ENCODE results near the gene PPDPF. TPM values are rescaled to one million over a fixed set of nuclear protein-coding genes. Genes with fewer than 3 reads are reported as not detected.
A peak's percentile ranks its signal among the peaks of the same experiment; 100 is the strongest.

Gene PPDPF
- total RNA-seq, 1 donor from 2014 or later = 251 TPM

DNA sequence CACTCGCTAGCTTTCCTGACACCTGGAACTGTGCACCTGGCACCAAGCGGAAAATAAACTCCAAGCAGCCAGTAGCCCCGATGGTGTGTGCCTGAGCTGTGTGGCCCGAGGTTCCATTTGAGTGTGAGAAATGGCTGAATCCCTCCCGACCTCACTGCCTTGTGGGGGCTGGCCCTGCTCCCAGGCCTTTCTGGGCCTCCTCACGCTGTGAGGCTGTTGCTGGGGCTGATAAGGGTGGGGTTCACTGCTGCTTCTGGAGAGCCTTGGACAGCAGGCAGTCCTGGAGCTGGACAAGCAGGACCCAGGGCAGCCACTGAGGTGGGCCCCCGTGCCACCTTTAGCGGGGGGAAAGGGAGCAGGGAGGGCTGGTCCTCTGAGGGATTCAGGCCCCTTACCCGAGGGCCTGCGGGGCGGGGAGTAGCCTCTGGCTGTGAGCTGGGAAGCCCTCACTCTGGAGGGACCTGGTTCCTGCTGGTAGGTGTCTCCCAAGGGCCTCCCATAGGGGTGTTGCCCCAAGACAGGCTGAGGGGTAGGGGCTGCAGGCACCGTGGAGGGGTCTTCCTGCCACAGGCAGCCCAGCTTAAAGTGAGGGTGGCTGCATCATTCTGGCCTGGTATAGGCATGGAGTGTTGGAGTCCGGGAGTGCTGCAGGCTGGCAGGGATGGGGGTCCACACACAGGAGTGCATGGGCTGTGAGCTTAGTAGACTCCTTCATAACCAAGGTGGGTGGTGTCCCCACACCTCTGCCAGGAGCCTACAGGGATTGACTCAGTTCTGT is 1.7 kb downstream of the PPDPF start:
- Histone ChIP-seq H3K4me3 (ENCODE audit: insufficient read depth, low read depth, low read length) (peak overlapping the region; percentile 92), H3K9ac (ENCODE audit: low read length) (peak overlapping the region; percentile 30), H3K4me1 (ENCODE audit: insufficient read depth, low read length) (peaks cover 14% of the 10 kb centered on the region), H3K4me2 (ENCODE audit: low read length) (peak overlapping the region; percentile 100), H3K27me3 (ENCODE audit: insufficient read depth, low read length) (no peaks in the 10 kb centered on the region), H3K9me3 (ENCODE audit: insufficient read depth, low read depth, low read length) (no peaks in the 10 kb centered on the region), H3K36me3 (ENCODE audit: insufficient read depth, low read length) (no peaks in the 10 kb centered on the region), H3K27ac (ENCODE audit: low read depth, low read length) (no peak overlapping the region), H3K79me2 (ENCODE audit: insufficient read depth, low read length) (peaks cover 28% of the 10 kb centered on the region), H4K20me1 (ENCODE audit: insufficient read depth, low read length) (peaks cover 50% of the 10 kb centered on the region), H2AFZ (ENCODE audit: low read depth, low read length) (no peak overlapping the region)
- no peak for FAIRE-seq
- H3K27me3 Mint-ChIP-seq (ENCODE audit: low read depth, unreplicated experiment) = no peaks in the 10 kb centered on the region
- no peaks in the 10 kb centered on the region for H3K9me3 Mint-ChIP-seq (ENCODE audit: unreplicated experiment)
- peaks cover 16% of the 10 kb centered on the region for H3K36me3 Mint-ChIP-seq (ENCODE audit: low read depth, unreplicated experiment)
- H3K4me1 Mint-ChIP-seq (ENCODE audit: low read depth, unreplicated experiment) = peaks cover 2% of the 10 kb centered on the region
- peak overlapping the region; percentile 79 for H3K4me3 Mint-ChIP-seq (ENCODE audit: unreplicated experiment)
- TF ChIP-seq CTCF (IDR thresholded peaks at IDR 0.05; ENCODE audit: insufficient read depth, low read depth, low read length) = no peak
- TF ChIP-seq EZH2 (IDR thresholded peaks at IDR 0.05; ENCODE audit: insufficient read depth, low read length) = no peak
- no peak for DNase-seq (ENCODE audit: low read depth)
- peak overlapping the region; percentile 75 for H3K27ac Mint-ChIP-seq (ENCODE audit: unreplicated experiment)

DNA sequence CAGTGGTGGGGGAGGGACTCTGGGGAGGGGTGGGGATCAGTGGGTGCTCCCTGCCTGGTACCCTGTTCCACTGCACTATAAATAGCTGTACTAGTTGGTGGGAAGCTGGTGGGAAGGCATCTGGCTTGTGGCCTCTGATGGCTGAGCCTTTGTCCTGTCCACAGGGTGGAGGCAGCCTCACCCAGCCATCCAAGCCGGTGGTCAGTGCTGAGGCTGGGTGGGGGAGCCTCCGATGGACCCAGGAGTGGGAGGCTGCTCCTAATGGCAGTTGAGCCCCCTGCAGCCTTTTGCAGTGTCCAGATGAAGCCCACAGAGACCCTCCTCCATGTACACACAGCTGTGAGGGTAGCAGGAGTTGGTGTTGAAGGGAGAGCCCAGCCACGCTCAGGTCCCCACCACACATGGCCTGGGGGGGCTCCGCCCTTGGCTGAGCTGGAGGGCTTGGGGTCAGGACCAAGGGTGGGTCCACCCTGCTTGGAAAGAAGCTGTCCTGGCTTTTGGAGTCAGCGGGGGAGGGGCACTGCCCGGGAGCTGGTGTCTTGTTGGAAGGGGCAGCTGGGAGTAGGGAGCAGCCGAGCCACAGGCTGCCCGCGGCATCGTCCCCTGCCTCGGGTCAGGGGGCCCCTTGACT is 2.5 kb downstream of the PPDPF start:
- H3K36me3 ChIP-seq (ENCODE audit: insufficient read depth, low read length) = no peaks in the 10 kb centered on the region
- Mint-ChIP-seq H3K4me1 (ENCODE audit: low read depth, unreplicated experiment) (peaks cover 2% of the 10 kb centered on the region), H3K9me3 (ENCODE audit: unreplicated experiment) (no peaks in the 10 kb centered on the region), H3K27me3 (ENCODE audit: low read depth, unreplicated experiment) (no peaks in the 10 kb centered on the region), H3K36me3 (ENCODE audit: low read depth, unreplicated experiment) (peaks cover 14% of the 10 kb centered on the region), H3K4me3 (ENCODE audit: unreplicated experiment) (no peak overlapping the region), H3K27ac (ENCODE audit: unreplicated experiment) (no peak overlapping the region)
- TF ChIP-seq CTCF (IDR thresholded peaks at IDR 0.05; ENCODE audit: insufficient read depth, low read depth, low read length) (no peak), EZH2 (IDR thresholded peaks at IDR 0.05; ENCODE audit: insufficient read depth, low read length) (no peak)
- H3K4me3 ChIP-seq (ENCODE audit: insufficient read depth, low read depth, low read length) = no peak overlapping the region
- no peak overlapping the region for H3K9ac ChIP-seq (ENCODE audit: low read length)
- H2AFZ ChIP-seq (ENCODE audit: low read depth, low read length) = no peak overlapping the region
- peaks cover 50% of the 10 kb centered on the region for H4K20me1 ChIP-seq (ENCODE audit: insufficient read depth, low read length)
- no peak overlapping the region for H3K27ac ChIP-seq (ENCODE audit: low read depth, low read length)
- H3K79me2 ChIP-seq (ENCODE audit: insufficient read depth, low read length) = peaks cover 28% of the 10 kb centered on the region
- FAIRE-seq = no peak
- H3K4me2 ChIP-seq (ENCODE audit: low read length) = peak overlapping the region; percentile 19
- no peak for DNase-seq (ENCODE audit: low read depth)
- H3K27me3 ChIP-seq (ENCODE audit: insufficient read depth, low read length) = no peaks in the 10 kb centered on the region
- H3K4me1 ChIP-seq (ENCODE audit: insufficient read depth, low read length) = peaks cover 14% of the 10 kb centered on the region
- H3K9me3 ChIP-seq (ENCODE audit: insufficient read depth, low read depth, low read length) = no peaks in the 10 kb centered on the region

DNA sequence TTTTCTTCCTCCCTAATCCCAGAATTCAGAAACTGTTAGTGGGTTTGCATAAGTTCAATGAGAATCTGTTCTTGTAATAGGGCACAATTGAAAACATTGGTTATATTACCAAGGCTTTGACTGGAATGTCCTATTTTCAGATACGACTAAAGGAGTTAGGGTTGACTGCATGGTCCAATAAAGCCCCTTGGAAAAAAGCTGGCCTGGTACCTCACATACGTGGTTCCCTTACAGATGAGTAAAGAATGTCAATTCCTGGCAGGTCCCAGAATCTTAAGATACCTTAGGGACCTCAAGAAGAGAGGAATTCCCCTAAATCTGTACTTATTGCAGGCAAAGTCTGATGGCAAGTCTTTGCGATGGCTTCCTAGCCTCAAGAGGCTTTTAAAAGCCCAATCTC is 4.6 kb downstream of the PPDPF start:
- no peak for FAIRE-seq

More for the DNA sequence above, 4.6 kb downstream of the PPDPF start:
- no peak overlapping the region for H3K9ac ChIP-seq (ENCODE audit: low read length)
- TF ChIP-seq CTCF (IDR thresholded peaks at IDR 0.05; ENCODE audit: insufficient read depth, low read depth, low read length) (no peak), EZH2 (IDR thresholded peaks at IDR 0.05; ENCODE audit: insufficient read depth, low read length) (no peak)
- Mint-ChIP-seq H3K27me3 (ENCODE audit: low read depth, unreplicated experiment) (no peaks in the 10 kb centered on the region), H3K9me3 (ENCODE audit: unreplicated experiment) (no peaks in the 10 kb centered on the region), H3K36me3 (ENCODE audit: low read depth, unreplicated experiment) (peaks cover 14% of the 10 kb centered on the region), H3K4me1 (ENCODE audit: low read depth, unreplicated experiment) (peaks cover 2% of the 10 kb centered on the region), H3K27ac (ENCODE audit: unreplicated experiment) (no peak overlapping the region), H3K4me3 (ENCODE audit: unreplicated experiment) (no peak overlapping the region)
- no peaks in the 10 kb centered on the region for H3K36me3 ChIP-seq (ENCODE audit: insufficient read depth, low read length)
- peaks cover 50% of the 10 kb centered on the region for H4K20me1 ChIP-seq (ENCODE audit: insufficient read depth, low read length)
- no peak for DNase-seq (ENCODE audit: low read depth)
- peaks cover 9% of the 10 kb centered on the region for H3K4me1 ChIP-seq (ENCODE audit: insufficient read depth, low read length)
- no peaks in the 10 kb centered on the region for H3K27me3 ChIP-seq (ENCODE audit: insufficient read depth, low read length)
- peaks cover 23% of the 10 kb centered on the region for H3K79me2 ChIP-seq (ENCODE audit: insufficient read depth, low read length)
- H3K27ac ChIP-seq (ENCODE audit: low read depth, low read length) = no peak overlapping the region
- no peak overlapping the region for H3K4me2 ChIP-seq (ENCODE audit: low read length)
- no peak overlapping the region for H2AFZ ChIP-seq (ENCODE audit: low read depth, low read length)
- no peak overlapping the region for H3K4me3 ChIP-seq (ENCODE audit: insufficient read depth, low read depth, low read length)
- H3K9me3 ChIP-seq (ENCODE audit: insufficient read depth, low read depth, low read length) = no peaks in the 10 kb centered on the region

Measured in astrocyte (in vitro differentiated cells and primary cell).